ENCODE data around the gene SDC3. TPM values are rescaled to one million over a fixed set of nuclear protein-coding genes. Genes with fewer than 3 reads are reported as not detected.

SDC3 gene
- total RNA-seq, 1 experiment from 2014 or later = 3.7 TPM

GRCh38 chr1:30903343-30904034 is 5.1 kb downstream of the SDC3 start:
- ChIA-PET POLR2A (no interaction called here), CTCF (interaction anchor here (0.6 kb wide), 1 partner anchor 185 kb away, joined by 3 read pairs; no protein-coding TSS in a partner anchor)
- no TSS peak for BruUV-seq (replicated peaks)
- Mint-ChIP-seq H3K4me1 (ENCODE audit: low read depth, unreplicated experiment) (no peaks in the 10 kb centered on the region), H3K9me3 (ENCODE audit: unreplicated experiment) (no peaks in the 10 kb centered on the region), H3K27ac (ENCODE audit: unreplicated experiment) (no peak overlapping the region), H3K4me3 (ENCODE audit: unreplicated experiment) (no peak overlapping the region), H3K27me3 (ENCODE audit: insufficient read depth, unreplicated experiment) (no peaks in the 10 kb centered on the region), H3K36me3 (ENCODE audit: insufficient read depth, unreplicated experiment) (no peaks in the 10 kb centered on the region)
- Histone ChIP-seq H3K4me1 (no peaks in the 10 kb centered on the region), H3K4me3 (ENCODE audit: low read depth, low read length) (no peak overlapping the region), H3K27me3 (replicated peaks; ENCODE audit: control insufficient read depth, insufficient read depth, low read length) (no peaks in the 10 kb centered on the region; the same call in 1 of the 2 replicates), H3K9me3 (no peaks in the 10 kb centered on the region), H3K36me3 (ENCODE audit: control insufficient read depth, insufficient read depth, low read length) (no peaks in the 10 kb centered on the region)
- DNase-seq = no peak
- TF ChIP-seq CTCF (IDR thresholded peaks at IDR 0.05; ENCODE audit: insufficient read depth in 1 of 2, low read depth in 1 of 2, low read length in 1 of 2, severe bottlenecking in 1 of 2, unreplicated experiment in 1 of 2) = no peak
- intact Hi-C loops (cut with micrococcal nuclease; ENCODE audit: unreplicated experiment) = no loop called here

DNA sequence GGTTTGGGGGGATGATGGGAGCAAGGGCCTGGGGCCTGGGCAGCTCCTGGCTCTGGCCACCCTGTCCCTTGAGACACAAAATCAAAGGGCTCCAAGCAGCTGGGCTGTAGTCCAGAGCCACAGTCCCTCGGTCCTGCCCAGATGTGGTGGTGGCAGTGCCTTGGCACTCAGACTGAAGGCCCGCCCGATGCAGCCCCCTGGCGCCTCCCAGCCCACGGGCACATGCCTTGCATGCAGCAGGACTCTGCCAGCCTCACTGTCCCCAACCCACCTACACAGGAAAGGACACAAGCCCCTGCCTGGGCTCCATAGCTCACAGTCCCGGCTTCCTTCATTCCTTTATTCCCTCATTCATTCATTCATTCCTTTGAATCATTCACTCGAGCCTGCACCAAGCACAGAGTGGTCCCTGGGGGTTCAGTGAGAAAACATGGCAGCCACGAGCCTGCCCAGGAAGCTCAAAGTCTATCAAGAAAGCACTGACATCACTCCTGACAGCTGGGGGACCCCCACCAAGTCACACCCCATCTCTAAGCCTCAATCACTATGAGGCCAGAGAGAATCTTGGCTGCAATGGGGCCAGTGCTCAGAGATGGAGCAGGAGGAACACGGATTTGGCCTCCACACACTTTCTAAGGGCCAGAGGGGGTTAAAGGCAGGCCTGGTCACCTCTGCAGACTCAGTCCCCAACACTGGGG is 5.8 kb downstream of the SDC3 start:
- H3K27me3 Mint-ChIP-seq (ENCODE audit: insufficient read depth, unreplicated experiment) = no peaks in the 10 kb centered on the region
- ChIA-PET CTCF (no interaction called here), POLR2A (no interaction called here)
- H3K27ac Mint-ChIP-seq (ENCODE audit: unreplicated experiment) = no peak overlapping the region
- intact Hi-C loops (cut with micrococcal nuclease; ENCODE audit: unreplicated experiment) = no loop called here
- no peak for TF ChIP-seq CTCF (IDR thresholded peaks at IDR 0.05; ENCODE audit: insufficient read depth in 1 of 2, low read depth in 1 of 2, low read length in 1 of 2, severe bottlenecking in 1 of 2, unreplicated experiment in 1 of 2)
- Histone ChIP-seq H3K36me3 (ENCODE audit: control insufficient read depth, insufficient read depth, low read length) (no peaks in the 10 kb centered on the region), H3K4me3 (ENCODE audit: low read depth, low read length) (no peak overlapping the region), H3K9me3 (no peaks in the 10 kb centered on the region), H3K4me1 (no peaks in the 10 kb centered on the region), H3K27me3 (replicated peaks; ENCODE audit: control insufficient read depth, insufficient read depth, low read length) (no peaks in the 10 kb centered on the region; the same call in 1 of the 2 replicates)
- BruUV-seq (replicated peaks) = no TSS peak
- H3K4me1 Mint-ChIP-seq (ENCODE audit: low read depth, unreplicated experiment) = no peaks in the 10 kb centered on the region
- no peaks in the 10 kb centered on the region for H3K9me3 Mint-ChIP-seq (ENCODE audit: unreplicated experiment)
- no peaks in the 10 kb centered on the region for H3K36me3 Mint-ChIP-seq (ENCODE audit: insufficient read depth, unreplicated experiment)
- no peak for DNase-seq
- H3K4me3 Mint-ChIP-seq (ENCODE audit: unreplicated experiment) = no peak overlapping the region

DNA sequence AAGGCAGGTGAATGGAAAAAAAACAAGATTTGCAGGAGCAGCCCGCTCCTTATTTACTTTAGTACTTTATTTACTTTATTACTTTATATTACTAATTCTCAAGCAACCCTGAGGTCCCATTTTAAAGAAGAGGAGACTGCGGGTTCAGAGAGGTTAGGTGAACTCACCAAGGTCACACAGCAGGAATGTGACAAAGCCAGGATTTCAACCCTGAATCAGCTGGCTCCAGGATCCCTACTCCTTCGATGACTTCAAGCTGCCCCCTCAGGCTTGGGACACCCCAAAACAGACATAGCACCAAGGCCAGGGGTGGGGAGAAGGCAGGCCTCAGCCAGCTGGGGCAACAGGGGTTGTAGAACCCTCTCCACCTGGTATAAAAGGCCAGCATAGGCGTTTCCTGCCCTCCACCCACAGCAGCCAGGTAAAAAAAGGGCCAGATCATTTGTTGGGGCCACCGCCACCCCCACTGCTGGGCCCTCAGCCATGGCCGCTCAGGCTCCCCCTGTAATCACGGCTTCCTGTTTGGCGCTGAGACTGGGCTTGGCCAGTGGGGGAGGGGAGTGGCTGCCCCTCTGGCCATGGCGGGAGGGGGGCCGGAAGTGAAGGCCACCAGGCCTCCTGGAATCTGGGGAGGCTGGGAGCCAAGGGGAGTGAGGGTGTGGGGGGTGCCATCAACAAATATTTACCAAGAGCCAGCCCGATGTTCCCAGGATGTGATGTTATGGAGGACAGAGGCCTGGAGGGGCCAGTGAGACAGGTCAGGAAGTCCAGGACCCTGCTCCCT is 6.6 kb downstream of the SDC3 start:
- Histone ChIP-seq H3K4me3 (ENCODE audit: low read depth, low read length) (no peak overlapping the region), H3K9me3 (no peaks in the 10 kb centered on the region), H3K4me1 (no peaks in the 10 kb centered on the region), H3K36me3 (ENCODE audit: control insufficient read depth, insufficient read depth, low read length) (no peaks in the 10 kb centered on the region), H3K27me3 (replicated peaks; ENCODE audit: control insufficient read depth, insufficient read depth, low read length) (no peaks in the 10 kb centered on the region)
- DNase-seq = no peak
- intact Hi-C loops (cut with micrococcal nuclease; ENCODE audit: unreplicated experiment) = no loop called here
- Mint-ChIP-seq H3K36me3 (ENCODE audit: insufficient read depth, unreplicated experiment) (no peaks in the 10 kb centered on the region), H3K4me1 (ENCODE audit: low read depth, unreplicated experiment) (no peaks in the 10 kb centered on the region), H3K4me3 (ENCODE audit: unreplicated experiment) (no peak overlapping the region), H3K9me3 (ENCODE audit: unreplicated experiment) (no peaks in the 10 kb centered on the region), H3K27ac (ENCODE audit: unreplicated experiment) (no peak overlapping the region), H3K27me3 (ENCODE audit: insufficient read depth, unreplicated experiment) (no peaks in the 10 kb centered on the region)
- ChIA-PET POLR2A (no interaction called here), CTCF (no interaction called here)
- BruUV-seq (replicated peaks) = no TSS peak
- no peak for TF ChIP-seq CTCF (IDR thresholded peaks at IDR 0.05; ENCODE audit: insufficient read depth in 1 of 2, low read depth in 1 of 2, low read length in 1 of 2, severe bottlenecking in 1 of 2, unreplicated experiment in 1 of 2)
